H1 (cell line): ENCODE data around the gene FTL. TPM values are rescaled to one million over a fixed set of nuclear protein-coding genes. Genes with fewer than 3 reads are reported as not detected.
A peak's percentile ranks its signal among the peaks of the same experiment; 100 is the strongest.

ENCODE experiments used
- CTCF ChIA-PET: fragments of 300-600 bp; sonication (Branson Sonifier 250); formaldehyde crosslinking; loops from one replicate; lab custom pipeline; 2021; ENCODE audit not compliant: partially characterized antibody; lab: Charles Lee
- POLR2A ChIA-PET: fragments of 300-600 bp; sonication (Branson Sonifier 250); formaldehyde crosslinking; loops from one replicate; lab custom pipeline; 2021; ENCODE audit warnings: inconsistent platforms; ENCODE audit not compliant: partially characterized antibody; lab: Charles Lee
- DNase-seq, 2 experiments: peaks; one replicate each; pipeline versions ENCODE4 v3.0.0 to v3.0.0-alpha.2; 2010 to 2022; ENCODE audit warnings: low spot score in 2 of 2, low read depth in 1 of 2, mixed read lengths in 1 of 2
- FAIRE-seq: peaks from 2 replicates; lab custom pipeline; 2011; peaks lifted over from hg19 to GRCh38; lab: Jason Lieb, UNC
- H2AFZ ChIP-seq: 2 replicates; pipeline ENCODE4 v1.8.1; 2012; ENCODE audit warnings: low read length, inconsistent platforms
- H2AK5ac ChIP-seq: 2 replicates; pipeline ENCODE4 v1.6.1; 2013; ENCODE audit warnings: low read depth, low read length
- H2BK120ac ChIP-seq: replicated peaks from 2 replicates; pipeline ENCODE3; 2013; ENCODE audit warnings: low read depth, low read length, inconsistent platforms
- H2BK12ac ChIP-seq: 2 replicates; pipeline ENCODE4 v1.6.1; 2013; ENCODE audit warnings: low read depth, low read length
- H2BK15ac ChIP-seq: 2 replicates; pipeline ENCODE4 v1.6.1; 2013; ENCODE audit warnings: low read length
- H2BK20ac ChIP-seq: 2 replicates; pipeline ENCODE4 v1.6.1; 2013; ENCODE audit warnings: low read length
- H2BK5ac ChIP-seq: 2 replicates; pipeline ENCODE4 v1.6.1; 2013; ENCODE audit warnings: low read depth, low read length
- H3K14ac ChIP-seq: 2 replicates; pipeline ENCODE4 v1.6.1; 2013; ENCODE audit warnings: inconsistent platforms; ENCODE audit not compliant: insufficient read length
- H3K18ac ChIP-seq: 2 replicates; pipeline ENCODE4 v1.6.1; 2013; ENCODE audit warnings: low read length; ENCODE audit errors: extremely low read depth
- H3K23ac ChIP-seq: 2 replicates; pipeline ENCODE4 v1.6.1; 2013; ENCODE audit warnings: inconsistent platforms; ENCODE audit not compliant: insufficient read length
- H3K23me2 ChIP-seq: 2 replicates; pipeline ENCODE4 v1.6.1; 2013; ENCODE audit warnings: low read depth, low read length
- H3K27ac ChIP-seq: 2 replicates; pipeline ENCODE4 v1.6.1; 2011; ENCODE audit warnings: low read depth, low read length, inconsistent platforms
- H3K27me3 ChIP-seq, 4 experiments: replicated peaks in 1 of 4; 1 replicate in 1 of 4; 2 replicates in 3 of 4; pipeline versions ENCODE4 v1.6.1 to v1.8.1; 2011 to 2013; ENCODE audit warnings: low read length in 3 of 4, mild to moderate bottlenecking in 3 of 4, inconsistent platforms in 2 of 4, mixed read lengths in 2 of 4, moderate library complexity in 1 of 4; ENCODE audit not compliant: control insufficient read depth in 3 of 4, insufficient read depth in 3 of 4; ENCODE audit errors: extremely low read depth in 1 of 4
- H3K36me3 ChIP-seq, 4 experiments: 2 replicates each; pipeline versions ENCODE4 v1.6.1 to v1.8.1; 2011 to 2013; ENCODE audit warnings: mild to moderate bottlenecking in 4 of 4, low read length in 3 of 4, moderate library complexity in 2 of 4, control low read depth in 1 of 4, inconsistent platforms in 1 of 4; ENCODE audit not compliant: insufficient read depth in 4 of 4, control insufficient read depth in 2 of 4
- H3K4ac ChIP-seq: replicated peaks from 2 replicates; pipeline ENCODE3; 2013; ENCODE audit warnings: low read length, low read depth, mixed read lengths, inconsistent platforms; ENCODE audit not compliant: insufficient read length
- H3K4me1 ChIP-seq, 4 experiments: replicated peaks in 1 of 4; 1 replicate in 1 of 4; 2 replicates in 3 of 4; pipeline versions ENCODE4 v1.6.1 to v1.8.1; 2011 to 2013; ENCODE audit warnings: low read length in 3 of 4, inconsistent platforms in 2 of 4, mixed read lengths in 1 of 4; ENCODE audit not compliant: insufficient read depth in 4 of 4, control insufficient read depth in 3 of 4
- H3K4me2 ChIP-seq, 2 experiments: 2 replicates each; pipeline versions ENCODE4 v1.6.1 to v1.8.1; 2011 to 2013; ENCODE audit warnings: low read depth in 2 of 2, low read length in 2 of 2, control low read depth in 1 of 2, inconsistent platforms in 1 of 2, mild to moderate bottlenecking in 1 of 2; ENCODE audit not compliant: insufficient read depth in 1 of 2
- H3K4me3 ChIP-seq, 4 experiments: fragments of 200-600, 300-600 bp in 1 of 4; sonication (generic), shearing (Covaris generic), sonication (Bioruptor Twin) in 1 of 4; 2 replicates each; pipeline versions ENCODE4 v1.5.1 to v1.8.1; 2011 to 2016; ENCODE audit warnings: low read length in 4 of 4, low read depth in 3 of 4, control low read depth in 2 of 4, inconsistent platforms in 2 of 4, mild to moderate bottlenecking in 2 of 4, mixed read lengths in 1 of 4, moderate library complexity in 1 of 4; ENCODE audit not compliant: insufficient read depth in 2 of 4; ENCODE audit errors: extremely low read depth in 1 of 4
- H3K56ac ChIP-seq: replicated peaks from 2 replicates; pipeline ENCODE3; 2013; ENCODE audit warnings: low read depth, mild to moderate bottlenecking, mixed read lengths, low read length, inconsistent platforms; ENCODE audit not compliant: insufficient read length
- H3K79me1 ChIP-seq: 2 replicates; pipeline ENCODE4 v1.6.1; 2013; ENCODE audit warnings: low read depth, low read length, control low read depth
- H3K79me2 ChIP-seq, 2 experiments: 2 replicates each; pipeline versions ENCODE4 v1.6.1 to v1.8.1; 2012 to 2013; ENCODE audit warnings: low read length in 2 of 2, mild to moderate bottlenecking in 2 of 2, inconsistent platforms in 1 of 2; ENCODE audit not compliant: insufficient read depth in 2 of 2, control insufficient read depth in 1 of 2
- H3K9ac ChIP-seq, 4 experiments: replicated peaks in 1 of 4; 1 replicate in 1 of 4; 2 replicates in 3 of 4; pipeline versions ENCODE4 v1.6.1 to v1.8.1; 2011 to 2013; ENCODE audit warnings: low read depth in 3 of 4, low read length in 3 of 4, control low read depth in 2 of 4, mild to moderate bottlenecking in 2 of 4, moderate library complexity in 2 of 4, inconsistent platforms in 1 of 4; ENCODE audit errors: extremely low read depth in 1 of 4
- H3K9me3 ChIP-seq, 2 experiments: 2 replicates each; pipeline versions ENCODE4 v1.6.1 to v1.8.1; 2012 to 2013; ENCODE audit warnings: mild to moderate bottlenecking in 2 of 2, moderate library complexity in 2 of 2, control low read depth in 1 of 2, inconsistent platforms in 1 of 2, low read depth in 1 of 2, low read length in 1 of 2, mixed read lengths in 1 of 2; ENCODE audit not compliant: insufficient read depth in 2 of 2
- H4K20me1 ChIP-seq, 2 experiments: replicated peaks in 1 of 2; 2 replicates each; pipeline versions ENCODE3 to v1.8.1; 2011 to 2013; ENCODE audit warnings: inconsistent platforms in 2 of 2, low read length in 2 of 2, mild to moderate bottlenecking in 1 of 2; ENCODE audit not compliant: insufficient read depth in 2 of 2, control insufficient read depth in 1 of 2
- H4K5ac ChIP-seq: 2 replicates; pipeline ENCODE4 v1.6.1; 2013; ENCODE audit warnings: low read length, low read depth, mixed read lengths, inconsistent platforms; ENCODE audit not compliant: insufficient read length
- H4K8ac ChIP-seq: 2 replicates; pipeline ENCODE4 v1.8.0; 2013; ENCODE audit warnings: mild to moderate bottlenecking, moderate library complexity, low read length, inconsistent platforms; ENCODE audit not compliant: insufficient read depth; ENCODE audit errors: extremely low read depth
- H4K91ac ChIP-seq: replicated peaks from 2 replicates; pipeline ENCODE3; 2013; ENCODE audit warnings: low read length, mixed read lengths, inconsistent platforms; ENCODE audit not compliant: insufficient read length
- ASH2L ChIP-seq: fragments of 200-600, 300-600 bp; sonication (generic); IDR thresholded peaks from one replicate; pipeline ENCODE4 v1.7.1; 2017; ENCODE audit warnings: low read length
- CREB1 ChIP-seq: IDR thresholded peaks from 2 replicates; pipeline ENCODE4 v1.6.1; 2012; ENCODE audit warnings: inconsistent platforms
- EP300 ChIP-seq, 2 experiments: IDR thresholded peaks; 1 replicate in 1 of 2; 2 replicates in 1 of 2; pipeline ENCODE4 v1.6.1; 2011 to 2012; ENCODE audit warnings: low read depth in 2 of 2, low read length in 2 of 2, mild to moderate bottlenecking in 2 of 2, borderline replicate concordance in 1 of 2, inconsistent platforms in 1 of 2, moderate library complexity in 1 of 2
- JUN ChIP-seq: IDR thresholded peaks from 2 replicates; pipeline ENCODE4 v1.6.1; 2011; ENCODE audit warnings: low read depth, mild to moderate bottlenecking, improper control_type of control experiment, low read length
- RAD21 ChIP-seq, 2 experiments: IDR thresholded peaks in 1 of 2; conservative IDR thresholded peaks in 1 of 2; 2 replicates each; pipeline ENCODE4 v1.6.1; 2011; ENCODE audit warnings: low read depth in 2 of 2, low read length in 2 of 2, improper control_type of control experiment in 1 of 2, inconsistent platforms in 1 of 2, mild to moderate bottlenecking in 1 of 2, moderate library complexity in 1 of 2
- SIRT6 ChIP-seq: IDR thresholded peaks from one replicate; pipeline ENCODE4 v1.7.1; 2012; ENCODE audit warnings: low read length, inconsistent platforms
- TAF1 ChIP-seq: IDR thresholded peaks from 2 replicates; pipeline ENCODE4 v1.6.1; 2011; ENCODE audit warnings: mild to moderate bottlenecking, low read depth, low read length
- TAF7 ChIP-seq: optimal IDR thresholded peaks from 2 replicates; pipeline ENCODE3; 2011; ENCODE audit warnings: low read depth, mild to moderate bottlenecking, inconsistent platforms, low read length, moderate library complexity, borderline replicate concordance
- WGBS, 2 experiments: shearing (Covaris generic) in 1 of 2; methylation state at CpG; one replicate each; pipeline versions ENCODE4 v1.1.6 to v1.1.7; 2013 to 2015; ENCODE audit warnings: low lambda C conversion rate in 2 of 2, mixed read lengths in 2 of 2, inconsistent platforms in 1 of 2, low coverage in 1 of 2, missing lambda C conversion rate in 1 of 2; ENCODE audit not compliant: insufficient replicate concordance in 2 of 2, insufficient coverage in 1 of 2, insufficient read length in 1 of 2; ENCODE audit errors: extremely low coverage in 1 of 2, missing lambda C conversion rate in 1 of 2; 5-methylcytosine and 5-hydroxymethylcytosine counted together
- polyA plus RNA-seq, 7 experiments: library from polyadenylated mRNA; depleted of rRNA in 3 of 7; stranded (reverse) in 5 of 7; unstranded in 2 of 7; fragments of >200 nt in 5 of 7; fragments of 200-250 nt in 2 of 7; gene quantifications; 1 replicate in 5 of 7; 2 replicates in 1 of 7; 4 replicates in 1 of 7; pipeline versions ENCODE4 v1.2.1 to v1.2.3, GENCODE V29; 2011 to 2013; ENCODE audit warnings: missing spikeins in 2 of 7, mixed read lengths in 2 of 7
- total RNA-seq: library from RNA; stranded (reverse); fragmentation: NEBNext Ultra II Directional; extraction: Animal tissue kit (Norgen Biotek cat#: 25700); gene quantifications from 2 replicates; pipeline ENCODE4 v1.2.1, GENCODE V29; 2021
- TF ChIP-seq, protein P1 (sequence below): IDR thresholded peaks from 2 replicates; pipeline ENCODE4 v1.6.1; 2011; ENCODE audit warnings: low read length, improper control_type of control experiment

The FTL gene
- total and polyA plus RNA-seq, 2 of the 8 experiments (the other 6 are each of a cell fraction or from before 2014, with no cell fraction given): 1,751 to 2,427 TPM

DNA sequence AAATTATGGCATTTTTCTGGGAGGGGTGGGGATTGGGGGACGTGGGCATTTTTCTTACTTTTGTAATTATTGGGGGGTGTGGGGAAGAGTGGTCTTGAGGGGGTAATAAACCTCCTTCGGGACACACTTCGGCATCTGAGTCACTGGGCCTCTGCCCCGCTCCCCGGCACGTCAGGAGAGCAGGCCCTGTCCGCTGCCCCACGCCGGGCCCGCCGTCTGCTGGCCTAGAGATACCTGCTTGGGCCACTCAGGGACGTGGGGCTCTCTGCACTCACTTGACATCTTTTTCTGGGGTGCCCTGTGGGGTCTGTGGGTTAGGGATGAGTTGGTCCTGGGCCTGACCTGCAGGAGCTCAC lies 3.5 kb upstream of the FTL start:
- 0 out of 2 replicates have a peak overlapping the region, but pooled peaks have one; percentile 39 for H2BK12ac ChIP-seq
- H3K79me1 ChIP-seq: peaks cover 5% of the 10 kb centered on the region
- TF ChIP-seq ASH2L (no peak), RAD21 (IDR thresholded peaks at IDR 0.05 in 1 of 2, conservative IDR thresholded peaks at IDR 0.05 in 1 of 2; ENCODE audit: low read depth in 2 of 2, low read length in 2 of 2) (no peak), TAF7 (no peak), EP300 (IDR thresholded peaks at IDR 0.05; ENCODE audit: borderline replicate concordance in 1 of 2, low read depth in 2 of 2, low read length in 2 of 2) (no peak), CREB1 (no peak), JUN (no peak), SIRT6 (no peak), TAF1 (no peak)
- TF ChIP-seq, protein P1, sequence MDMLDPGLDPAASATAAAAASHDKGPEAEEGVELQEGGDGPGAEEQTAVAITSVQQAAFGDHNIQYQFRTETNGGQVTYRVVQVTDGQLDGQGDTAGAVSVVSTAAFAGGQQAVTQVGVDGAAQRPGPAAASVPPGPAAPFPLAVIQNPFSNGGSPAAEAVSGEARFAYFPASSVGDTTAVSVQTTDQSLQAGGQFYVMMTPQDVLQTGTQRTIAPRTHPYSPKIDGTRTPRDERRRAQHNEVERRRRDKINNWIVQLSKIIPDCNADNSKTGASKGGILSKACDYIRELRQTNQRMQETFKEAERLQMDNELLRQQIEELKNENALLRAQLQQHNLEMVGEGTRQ: no peak
- 87% methylated on average over 11 of the region's 12 CpGs; no CpG with 5 or more reads in 1 of the 2 experiments for WGBS, 2 experiments
- H2BK15ac ChIP-seq: no peak overlapping the region
- H3K9ac ChIP-seq: no peak overlapping the region
- peaks cover 3 to 26% (median 12%) of the 10 kb centered on the region in 4 experiments; a peak in 7 of 8 replicates for H3K36me3 ChIP-seq
- H4K20me1 ChIP-seq: peaks cover 5 to 15% of the 10 kb centered on the region in 2 experiments
- no peak overlapping the region for H3K4me3 ChIP-seq
- H2AK5ac ChIP-seq: no peak overlapping the region
- no peak overlapping the region for H3K4me2 ChIP-seq
- H2AFZ ChIP-seq: no peak overlapping the region
- H3K27ac ChIP-seq: no peak overlapping the region
- peaks cover 4 to 17% (median 12%) of the 10 kb centered on the region in 4 experiments for H3K4me1 ChIP-seq
- H2BK20ac ChIP-seq: no peak overlapping the region
- H3K18ac ChIP-seq: peak overlapping the region; percentile 48
- H3K4ac ChIP-seq: no peak overlapping the region
- H3K56ac ChIP-seq: no peak overlapping the region
- H3K14ac ChIP-seq: no peak overlapping the region
- no peak overlapping the region for H2BK120ac ChIP-seq
- no peaks in the 10 kb centered on the region for H3K27me3 ChIP-seq
- no peak overlapping the region for H4K5ac ChIP-seq
- CTCF ChIA-PET: interaction anchor here (0.7 to 1.9 kb wide), 7 partner anchors 9 to 174 kb away, joined by 3 to 10 read pairs (median 4); no protein-coding TSS in a partner anchor
- DNase-seq: no peak
- no peak overlapping the region for H4K91ac ChIP-seq
- H4K8ac ChIP-seq: peak overlapping the region; percentile 64
- H3K23ac ChIP-seq: no peak overlapping the region
- POLR2A ChIA-PET: interaction anchor here (0.7 to 2.1 kb wide), 14 partner anchors 9 to 177 kb away, joined by 3 to 19 read pairs (median 4); no protein-coding TSS in a partner anchor
- no peaks in the 10 kb centered on the region for H3K9me3 ChIP-seq
- FAIRE-seq: no peak
- H2BK5ac ChIP-seq: peak overlapping the region; percentile 75; the same call in 1 of the 2 replicates
- peaks cover 17% of the 10 kb centered on the region; the same call in 1 of the 2 replicates for H3K23me2 ChIP-seq
- H3K79me2 ChIP-seq: peaks cover 0 to 16% of the 10 kb centered on the region in 2 experiments; a peak in 2 of 4 replicates
